ENCODE results near the gene MOSPD3.
A peak's percentile ranks its signal among the peaks of the same experiment; 100 is the strongest.
"Not testable (repeated sequence)": the region's sequence is repeated elsewhere in the genome, so short reads cannot be mapped to it uniquely, and the experiment has no call there.

Gene MOSPD3, protein sequence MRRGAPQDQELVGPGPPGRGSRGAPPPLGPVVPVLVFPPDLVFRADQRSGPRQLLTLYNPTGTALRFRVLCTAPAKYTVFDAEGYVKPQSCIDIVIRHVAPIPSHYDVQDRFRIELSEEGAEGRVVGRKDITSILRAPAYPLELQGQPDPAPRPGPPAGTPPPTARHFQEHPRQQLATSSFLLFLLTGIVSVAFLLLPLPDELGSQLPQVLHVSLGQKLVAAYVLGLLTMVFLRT

GRCh38 chr7:100611983-100612729, at the start of gene MOSPD3:
Gene MOSPD3, plus strand, starts transcription at chr7:100612540. Its CDS starts 252 bp downstream, at chr7:100612792.
- peak; percentile 95 for DNase-seq

DNA sequence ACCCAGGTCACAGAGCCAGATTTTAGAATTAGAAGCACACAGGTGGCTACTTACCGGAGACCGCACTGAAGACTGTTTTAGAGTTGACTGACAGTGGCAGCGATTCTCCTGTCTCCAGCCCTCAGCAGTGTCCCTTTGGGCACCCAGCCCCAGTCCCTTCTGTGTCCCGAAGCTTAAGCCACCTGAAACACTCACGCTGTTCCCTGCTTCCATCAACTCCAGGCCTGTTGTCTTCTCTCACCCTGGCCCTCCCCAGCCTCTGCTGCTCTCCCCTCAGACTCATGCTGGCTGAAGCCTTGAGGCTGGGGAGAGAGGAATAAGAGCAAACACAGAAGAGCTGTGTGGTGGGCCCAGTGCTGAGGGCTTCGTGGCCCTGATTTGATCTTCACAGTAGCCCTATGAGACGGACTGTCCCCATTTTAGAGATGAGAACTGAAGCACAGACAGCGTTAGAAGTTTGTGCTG, 49.2 kb upstream of the MOSPD3 start:
- DNase-seq = no peak

GRCh38 chr7:100563809-100564400, 48.4 kb upstream of the MOSPD3 start:
- DNase-seq = peak; percentile 75

DNA sequence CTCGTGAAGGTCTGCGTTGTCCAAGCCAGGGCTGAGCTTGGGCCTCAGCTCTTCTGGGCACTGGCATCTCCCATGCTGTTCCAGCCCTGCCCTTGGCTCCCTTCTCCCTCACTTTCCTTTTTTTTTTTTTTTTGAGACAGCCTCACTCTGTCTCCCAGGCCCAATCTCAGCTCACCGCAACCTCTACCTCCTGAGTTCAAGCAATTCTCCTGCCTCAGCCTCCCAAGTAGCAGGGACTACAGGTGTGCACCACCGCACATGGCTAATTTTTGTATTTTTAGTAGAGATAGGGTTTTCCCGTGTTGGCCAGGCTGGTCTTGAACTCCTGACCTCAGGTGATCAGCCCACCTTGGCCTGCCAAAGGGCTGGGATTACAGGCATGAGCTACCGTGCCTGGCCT, 47.9 kb upstream of the MOSPD3 start:
- not testable (repeated sequence) for DNase-seq

- no peak for DNase-seq
Observed at GRCh38 chr7:100565133-100565571, 47.2 kb upstream of the MOSPD3 start.

DNA sequence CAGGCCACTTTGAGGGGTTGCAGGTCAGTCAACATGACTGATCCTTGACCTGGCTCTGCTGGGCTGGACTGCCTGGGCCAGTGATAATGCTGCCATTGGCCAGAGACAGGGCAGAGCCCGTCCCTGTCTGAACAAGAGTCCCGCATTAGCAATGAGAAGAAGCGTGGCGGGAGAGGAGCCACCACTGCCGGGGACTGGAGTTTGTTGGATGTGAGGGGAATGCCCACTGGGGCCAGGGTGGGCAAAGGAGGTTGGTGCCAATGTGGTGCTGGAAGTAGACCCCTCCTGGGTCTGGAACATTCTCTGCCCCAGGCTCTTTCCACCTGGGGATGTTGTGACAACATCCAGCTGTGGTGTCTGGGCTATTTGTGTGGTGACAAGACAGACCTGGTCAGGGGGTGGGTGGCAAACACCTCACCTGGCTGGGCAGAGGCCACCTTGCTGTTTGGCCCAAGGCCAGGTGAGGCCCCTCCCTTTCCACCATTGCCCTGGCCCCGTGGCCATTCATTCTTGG, 46.3 kb upstream of the MOSPD3 start:
- DNase-seq = no peak

DNA sequence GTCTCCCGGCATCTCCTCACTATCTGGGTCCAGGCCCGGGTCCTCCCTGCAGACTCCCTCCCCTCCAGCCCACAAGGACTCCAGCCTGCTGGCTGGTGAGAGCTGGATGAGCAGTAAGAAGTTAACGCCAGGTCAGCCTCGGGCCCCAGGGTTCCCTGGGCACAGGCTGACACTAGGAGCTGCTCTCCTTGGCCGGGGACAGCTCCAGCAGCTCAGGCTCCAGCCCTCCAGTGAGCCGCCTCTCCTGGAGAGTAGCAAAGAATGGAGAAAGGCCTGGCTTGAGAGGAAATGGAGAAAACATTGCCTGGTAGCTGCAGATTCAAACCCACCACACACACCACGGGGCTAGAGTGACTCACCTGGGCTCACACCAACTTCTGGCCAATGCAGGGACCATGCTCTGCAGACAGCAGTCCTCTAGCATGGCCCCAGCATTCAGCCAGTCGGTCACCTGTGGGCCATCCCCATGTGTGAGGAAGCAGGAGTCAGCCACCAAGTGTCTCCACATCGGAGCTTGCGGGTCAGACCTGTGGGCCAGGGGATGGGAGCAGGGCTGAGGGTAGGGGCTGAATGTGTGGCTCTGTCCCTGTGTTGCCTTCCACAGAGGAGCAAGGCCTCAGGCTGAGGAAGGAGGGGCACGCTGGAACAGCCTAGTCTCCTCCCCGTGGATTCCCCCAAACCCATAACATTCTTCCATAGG, 45.2 kb upstream of the MOSPD3 start:
- DNase-seq = no peak

DNA sequence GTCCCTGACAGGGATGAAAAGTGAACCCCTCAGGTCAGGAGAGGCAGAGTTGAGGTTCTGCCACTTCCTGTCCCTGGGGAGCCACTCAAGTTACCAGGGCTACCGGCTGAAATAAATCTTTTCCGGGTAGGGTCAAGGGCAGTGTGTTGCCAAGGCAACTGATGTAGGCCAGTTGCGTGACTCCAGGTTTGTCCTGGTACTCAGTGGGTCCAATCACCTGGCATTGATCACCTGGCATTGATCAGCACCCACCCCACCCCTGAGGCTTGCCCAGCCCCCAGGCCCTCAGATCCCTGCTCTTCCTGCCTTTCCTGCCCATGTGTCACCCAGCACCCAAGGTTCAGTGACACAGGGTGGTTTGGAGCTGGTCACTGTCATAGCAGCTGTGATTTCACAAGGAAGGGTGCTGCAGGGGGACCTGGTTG, 44.6 kb upstream of the MOSPD3 start:
- DNase-seq = no peak

DNA sequence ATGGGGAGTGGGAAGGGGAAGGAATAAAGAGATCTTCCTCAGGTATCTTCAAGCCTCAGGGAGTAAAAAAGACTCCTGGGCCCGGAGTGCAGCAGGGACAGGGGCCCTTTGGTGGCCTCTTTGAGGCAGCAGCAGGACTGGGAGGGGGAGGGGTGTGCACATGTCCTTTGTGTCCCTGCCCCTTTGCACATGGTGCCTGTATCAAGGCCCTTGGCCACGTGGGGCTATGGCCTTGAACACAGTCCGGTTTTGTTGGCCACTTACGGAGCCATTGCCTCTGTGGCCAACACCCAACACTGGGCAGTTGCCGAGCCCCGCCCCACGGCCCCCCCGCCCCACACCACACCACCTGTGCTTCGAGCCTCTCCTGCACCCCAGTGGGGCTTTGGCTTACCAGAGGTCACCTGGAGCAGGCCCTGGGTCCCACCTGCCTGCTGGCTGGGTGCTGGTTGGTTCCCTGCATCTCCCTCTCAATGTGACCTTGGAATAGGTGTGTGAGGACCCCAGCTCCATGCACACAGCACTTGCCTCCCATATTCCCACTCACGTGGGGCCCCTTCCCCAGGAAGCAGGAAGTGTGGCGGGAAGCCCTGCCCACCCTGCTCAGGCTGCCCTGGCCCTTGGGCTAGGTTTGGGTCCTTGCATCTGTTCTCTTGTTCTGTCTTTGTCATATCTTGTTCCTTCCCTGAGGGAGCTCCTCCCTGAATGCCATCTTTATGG, 44.0 kb upstream of the MOSPD3 start:
- DNase-seq = no peak

- DNase-seq = peak; percentile 43
Observed at GRCh38 chr7:100568896-100569844, 43.2 kb upstream of the MOSPD3 start.

GRCh38 chr7:100570954-100571828, 41.1 kb upstream of the MOSPD3 start:
- no peak for DNase-seq

GRCh38 chr7:100571829-100572116, 40.6 kb upstream of the MOSPD3 start:
- no peak for DNase-seq

DNA sequence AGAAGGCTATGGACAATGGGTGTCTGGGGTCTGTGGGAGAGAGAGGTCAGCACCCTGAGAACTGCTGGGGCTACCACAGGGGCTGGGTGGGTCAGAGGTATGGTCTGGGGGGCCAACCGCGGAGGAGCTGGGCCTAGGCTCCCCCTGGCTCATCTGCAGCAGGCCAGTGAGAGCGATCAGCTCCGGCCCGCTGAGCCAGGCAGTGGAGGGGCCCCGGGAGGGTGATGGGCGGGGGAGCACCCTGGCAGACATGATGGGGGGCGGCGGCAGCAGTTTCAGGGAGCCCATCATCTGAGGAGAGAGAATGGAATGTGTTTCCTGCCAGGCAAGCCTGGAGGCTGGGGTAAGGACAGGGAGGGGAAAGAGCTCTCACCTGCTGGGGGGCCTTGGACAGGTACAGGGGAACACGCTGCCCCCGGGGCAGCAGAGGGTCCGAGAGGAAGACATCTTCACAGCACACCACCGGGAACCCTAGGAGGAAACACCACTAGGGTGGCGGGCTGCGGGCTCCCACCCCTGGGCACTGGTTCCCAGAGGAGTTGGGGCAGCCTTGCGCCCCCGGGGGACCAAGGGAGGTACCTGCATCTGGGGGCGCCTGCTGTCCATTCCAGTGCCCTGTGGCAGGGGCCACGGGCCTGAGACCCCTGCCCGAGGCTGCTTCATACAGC, 39.9 kb upstream of the MOSPD3 start:
- no peak for DNase-seq

DNA sequence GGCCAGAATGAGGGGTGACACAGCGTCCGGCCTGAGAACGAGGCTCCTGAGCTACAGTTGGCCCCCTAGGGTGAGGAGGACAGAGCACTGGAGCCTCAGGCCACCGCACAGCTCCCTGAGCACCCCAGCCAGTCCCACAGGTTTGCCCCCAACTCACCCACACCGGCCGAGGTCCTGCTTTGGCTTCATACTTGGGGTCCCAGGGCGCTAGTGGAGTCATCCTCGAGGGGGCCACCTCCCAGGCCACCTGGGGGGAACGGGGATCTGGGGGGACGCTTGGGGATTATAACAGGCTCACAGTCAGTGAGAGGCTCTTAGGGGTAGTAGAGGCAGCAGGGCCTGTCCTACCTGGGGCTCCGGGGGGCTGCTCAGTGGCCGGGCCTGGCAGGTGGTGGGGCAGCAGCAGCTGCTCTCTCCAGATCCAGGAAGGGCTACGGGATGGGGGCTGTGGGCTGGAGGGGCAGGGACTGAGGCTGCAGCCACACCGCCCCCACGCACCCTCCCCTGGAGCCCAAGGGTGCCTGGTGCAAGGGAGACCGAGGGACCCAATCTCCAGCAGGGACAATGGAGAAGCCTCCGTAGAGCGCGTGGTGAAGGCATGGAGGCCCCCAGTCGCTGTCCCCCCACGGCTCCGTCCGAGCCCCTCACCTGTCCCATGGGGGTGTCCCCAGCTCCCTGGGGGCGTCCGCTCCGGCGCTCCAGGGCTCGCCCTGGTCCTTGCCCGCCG, 39.2 kb upstream of the MOSPD3 start:
- DNase-seq = no peak

GRCh38 chr7:100573691-100574361, 38.5 kb upstream of the MOSPD3 start, which contains the start of gene SAP25:
Gene SAP25, minus strand, starts transcription at chr7:100573900. Its CDS starts 158 bp downstream, at chr7:100573742.
- no peak for DNase-seq

DNA sequence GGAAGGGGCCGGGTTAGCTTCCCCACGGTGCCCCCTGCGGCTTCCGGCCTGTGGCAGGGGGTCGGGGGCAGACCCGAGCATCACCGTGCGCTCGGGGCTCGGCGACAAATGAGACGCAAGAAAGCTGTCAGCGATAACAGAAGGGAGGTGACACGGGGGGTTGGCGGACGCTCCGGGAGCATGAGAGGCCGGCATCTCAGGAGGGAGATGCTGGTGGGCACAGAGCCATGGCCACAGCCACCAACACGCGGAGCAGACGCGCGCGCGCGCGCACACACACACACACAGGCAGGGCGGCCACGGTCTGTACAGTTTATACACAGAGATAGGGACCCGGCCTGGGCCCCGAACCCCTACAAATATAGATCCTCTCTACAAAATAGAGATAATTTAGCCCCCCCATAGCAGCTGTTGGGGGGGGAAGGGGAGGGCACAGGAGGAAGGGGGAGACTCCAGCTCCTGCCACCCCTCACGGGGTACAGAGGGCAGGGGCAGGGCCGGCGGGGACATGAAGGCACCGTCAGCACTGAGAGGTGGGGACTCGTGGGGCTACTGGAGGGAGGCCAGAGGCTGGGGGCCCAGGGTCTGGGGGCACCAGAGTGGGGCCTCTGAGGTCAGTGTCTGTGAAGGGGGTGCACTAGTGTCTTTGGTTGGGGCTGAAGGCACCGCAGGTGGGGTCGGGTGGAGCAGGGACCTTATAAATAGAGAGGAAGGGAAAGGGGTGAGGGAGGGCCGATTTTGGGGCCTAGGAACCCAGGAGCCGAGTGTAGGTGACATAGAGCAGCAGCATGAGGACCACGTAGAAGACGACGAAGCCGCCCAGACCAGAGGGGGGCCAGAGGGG, 37.8 kb upstream of the MOSPD3 start:
- DNase-seq = no peak

DNA sequence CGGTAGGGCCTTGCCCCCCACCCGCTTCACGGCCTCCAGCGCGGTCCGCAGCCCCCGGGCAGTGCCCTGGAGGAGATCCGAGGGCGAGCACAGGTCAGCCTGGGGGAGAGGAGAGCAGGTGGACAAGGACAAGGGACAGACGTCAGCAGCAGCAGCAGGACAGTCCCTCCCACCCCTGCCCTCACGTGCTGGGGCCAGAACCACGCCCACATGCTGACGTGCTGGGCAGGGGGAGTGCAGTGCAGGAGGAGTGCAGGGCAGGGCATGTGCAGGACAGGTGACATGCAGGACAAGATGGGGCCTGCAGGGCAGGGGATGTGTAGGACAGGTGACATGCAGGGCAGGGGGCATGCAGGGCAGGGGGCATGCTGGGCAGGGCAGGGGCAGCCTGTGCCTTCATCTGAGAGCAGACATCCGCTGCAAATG, 37.1 kb upstream of the MOSPD3 start:
- DNase-seq = no peak

Data from stimulated activated naive CD4-positive, alpha-beta T cell treated with Interleukin-2 at 50 U/mL for 16 hours (primary cell).